NCI-H1436 treated with DMSO at 0.1 percent for 48 hours (cell line): ENCODE results near the gene SH2D3C.

Source experiments
- DNase-seq: peaks from one replicate; lab custom pipeline; 2025; lab: John Stamatoyannopoulos, UW

The SH2D3C gene

DNA sequence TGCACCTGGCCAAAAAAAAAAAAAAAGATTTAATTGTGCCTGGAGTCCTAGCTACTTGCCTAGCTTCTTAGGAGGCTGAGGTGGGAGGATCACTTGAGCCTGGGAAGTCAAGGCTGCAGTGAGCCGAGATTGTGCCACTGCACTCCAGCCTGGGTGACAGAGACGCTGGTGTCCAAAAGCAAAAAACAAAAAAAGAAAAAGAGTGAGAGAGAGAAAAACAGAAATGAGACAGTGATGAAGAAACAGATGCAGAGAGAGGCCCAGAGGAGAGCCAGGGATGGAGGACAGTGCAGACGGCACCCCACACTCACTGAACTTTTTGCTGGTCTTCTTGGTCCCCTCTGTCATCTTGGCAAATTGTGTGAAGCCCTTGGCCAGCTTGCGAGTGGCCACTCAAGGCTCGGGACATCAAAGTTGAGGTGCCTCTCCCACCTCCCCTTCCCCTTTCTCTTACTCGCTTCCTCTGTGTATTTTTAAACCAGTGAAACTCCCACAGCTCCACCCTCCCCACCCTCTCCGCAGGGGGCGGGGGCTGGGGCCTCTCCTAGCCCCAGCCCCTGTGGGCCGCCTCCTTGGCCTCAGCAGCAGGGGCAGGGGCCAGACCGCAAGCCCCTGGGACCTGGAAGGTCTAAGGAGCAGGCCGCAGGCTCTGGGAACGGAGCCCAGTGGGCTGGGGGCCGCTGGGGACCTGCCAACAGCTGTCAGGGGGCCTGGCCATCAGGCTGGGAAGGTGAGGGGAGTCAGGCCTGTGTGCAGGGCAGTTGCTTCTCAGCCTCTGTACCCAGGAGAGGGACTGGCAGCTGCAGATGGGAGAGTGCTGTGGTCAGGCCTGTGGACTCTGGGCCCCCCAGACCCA lies at the start of gene SH2D3C:
SH2D3C (minus strand) TSS at position 387 of the 856 bp plus-strand sequence; CDS start at position 348, 39 bp downstream.
- DNase-seq, result no peak

GRCh38 chr9:127826253-127826913 lies 47.9 kb upstream of the SH2D3C start:
- DNase-seq, result no peak

- DNase-seq, result no peak
Measured at GRCh38 chr9:127825319-127826051, 47.0 kb upstream of the SH2D3C start.

GRCh38 chr9:127822108-127822507 lies 43.6 kb upstream of the SH2D3C start:
- no peak for DNase-seq

DNA sequence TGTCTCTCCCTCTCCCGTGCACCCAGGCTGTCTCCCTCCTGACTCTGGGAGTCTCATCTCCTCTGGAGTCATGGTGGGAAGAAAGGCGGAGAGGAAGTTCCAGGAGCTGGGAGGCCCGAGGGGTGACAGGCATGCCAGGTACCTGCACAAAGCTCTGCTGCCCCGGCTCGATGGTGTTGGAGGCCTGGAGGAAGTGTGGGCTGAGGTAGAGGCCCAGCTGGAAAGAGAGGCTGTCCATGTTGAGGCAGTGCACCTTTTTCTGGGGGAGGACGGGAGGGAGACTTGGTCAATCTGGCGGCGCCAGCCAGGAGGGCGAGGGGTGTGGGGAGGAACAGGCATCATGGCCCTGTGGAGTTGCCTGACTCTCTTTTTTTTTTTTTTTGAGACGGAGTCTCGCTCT lies 40.1 kb upstream of the SH2D3C start:
- no peak for DNase-seq

DNA sequence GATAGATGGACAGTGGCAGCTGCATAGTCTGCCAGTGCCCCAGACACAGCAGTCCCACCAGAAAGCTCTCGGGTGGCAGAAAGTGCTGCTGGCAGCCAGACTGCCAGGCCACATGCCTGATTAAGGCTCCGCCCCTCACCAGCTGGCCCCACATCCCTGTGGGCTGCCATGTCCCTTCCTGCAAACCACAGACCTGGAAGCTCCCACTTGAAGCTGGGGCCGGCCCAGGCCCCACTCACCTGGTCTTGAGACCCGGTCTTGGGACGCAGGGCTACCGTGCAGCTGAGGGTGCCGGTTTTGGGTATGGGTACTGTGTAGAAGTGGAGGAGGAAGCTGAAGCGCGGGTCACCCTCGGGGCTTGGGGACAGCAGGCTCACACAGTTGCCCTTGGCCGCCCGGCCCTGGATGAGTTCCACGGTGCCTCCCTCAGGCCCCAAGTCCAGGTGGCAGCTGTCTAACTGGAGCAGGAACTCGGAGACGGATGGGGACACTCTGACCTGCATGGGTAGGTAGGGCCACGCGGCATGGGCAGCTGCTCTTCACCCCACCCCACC lies 39.5 kb upstream of the SH2D3C start:
- no peak for DNase-seq

DNA sequence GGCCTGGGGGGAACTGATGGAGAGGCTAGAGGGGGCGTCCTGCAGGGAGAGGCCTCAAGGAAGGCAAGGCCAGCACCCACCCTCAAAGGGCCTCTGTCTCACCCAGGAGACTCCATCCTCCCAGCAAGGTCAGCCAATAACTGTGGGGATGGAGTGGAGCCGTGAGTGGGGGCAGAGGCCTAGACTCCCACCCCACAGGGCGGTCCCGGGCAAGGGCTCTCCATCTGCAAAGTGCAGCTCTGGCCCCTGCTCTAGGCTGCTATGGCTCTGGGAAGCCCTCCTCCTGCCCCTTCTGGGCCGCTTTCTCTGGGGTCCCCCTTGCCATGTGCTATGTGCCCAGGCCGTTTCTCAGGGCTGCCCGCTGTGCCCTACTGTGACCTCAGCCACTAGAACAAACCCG lies 38.3 kb upstream of the SH2D3C start:
- no peak for DNase-seq

DNA sequence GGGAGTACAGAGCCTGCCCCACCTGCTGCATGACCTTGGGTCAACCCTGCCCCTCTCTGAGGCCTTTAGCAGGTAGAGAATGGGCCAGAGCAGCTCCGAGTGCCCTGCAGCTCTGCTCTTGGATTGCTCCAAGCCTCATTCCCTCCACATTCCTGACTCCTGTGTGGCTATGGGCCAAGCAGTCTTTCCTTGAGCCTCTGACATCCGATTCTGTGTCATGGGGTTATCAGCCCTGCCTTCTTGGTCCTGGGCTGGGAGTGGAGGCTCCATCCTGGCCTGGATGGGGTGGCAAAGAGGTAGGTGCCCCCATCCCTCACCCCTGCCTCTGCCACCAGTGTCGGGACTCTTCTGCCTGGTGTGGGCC lies 37.9 kb upstream of the SH2D3C start:
- no peak for DNase-seq

DNA sequence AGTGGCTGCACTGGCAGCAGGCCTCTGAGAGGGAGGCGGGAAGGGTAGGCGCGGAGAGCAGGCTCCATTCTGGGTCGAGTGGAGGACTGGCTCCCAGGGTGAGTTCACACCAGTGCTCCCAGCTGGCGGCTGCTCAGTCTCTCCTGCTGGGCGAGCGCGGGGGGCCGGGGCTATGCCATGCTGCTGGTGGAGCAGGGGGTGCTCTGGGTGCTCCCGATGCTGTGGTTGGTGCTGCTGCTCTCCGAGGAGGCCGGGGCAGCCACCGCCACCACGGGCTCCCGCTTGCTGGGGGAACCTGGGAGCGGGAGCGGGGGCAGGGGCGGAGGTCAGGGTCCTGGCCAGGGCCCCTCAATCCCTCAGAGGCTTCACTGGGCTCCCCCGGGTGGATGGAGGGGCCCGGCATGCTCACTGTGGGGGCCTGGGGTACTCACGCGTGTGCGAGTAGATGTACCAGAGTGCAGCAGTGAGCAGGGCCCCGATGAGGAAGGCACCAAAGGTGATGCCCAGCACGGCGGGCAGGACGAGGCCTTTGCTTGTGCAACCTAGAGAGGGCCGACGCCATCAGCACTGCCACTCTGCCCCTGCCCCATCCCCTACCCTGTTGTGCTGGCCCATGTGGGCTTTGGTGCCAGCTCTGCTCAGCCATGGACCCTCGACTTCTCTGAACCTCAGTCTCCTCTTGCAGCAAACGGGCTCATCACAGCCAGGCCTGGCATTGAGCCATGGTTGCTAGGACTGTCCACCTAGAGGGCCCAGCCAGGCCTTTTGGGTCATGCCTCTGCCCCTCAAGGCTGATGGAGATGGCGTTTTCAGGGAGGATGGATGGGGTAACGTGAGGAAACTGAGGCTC lies 37.3 kb upstream of the SH2D3C start:
- no peak for DNase-seq

GRCh38 chr9:127814619-127815511 lies 36.4 kb upstream of the SH2D3C start:
- DNase-seq, result no peak

GRCh38 chr9:127813686-127814226 lies 35.3 kb upstream of the SH2D3C start:
- DNase-seq, result no peak

GRCh38 chr9:127812936-127813675 lies 34.6 kb upstream of the SH2D3C start:
- DNase-seq, result no peak

GRCh38 chr9:127812011-127812410 lies 33.5 kb upstream of the SH2D3C start:
- DNase-seq, result no peak

DNA sequence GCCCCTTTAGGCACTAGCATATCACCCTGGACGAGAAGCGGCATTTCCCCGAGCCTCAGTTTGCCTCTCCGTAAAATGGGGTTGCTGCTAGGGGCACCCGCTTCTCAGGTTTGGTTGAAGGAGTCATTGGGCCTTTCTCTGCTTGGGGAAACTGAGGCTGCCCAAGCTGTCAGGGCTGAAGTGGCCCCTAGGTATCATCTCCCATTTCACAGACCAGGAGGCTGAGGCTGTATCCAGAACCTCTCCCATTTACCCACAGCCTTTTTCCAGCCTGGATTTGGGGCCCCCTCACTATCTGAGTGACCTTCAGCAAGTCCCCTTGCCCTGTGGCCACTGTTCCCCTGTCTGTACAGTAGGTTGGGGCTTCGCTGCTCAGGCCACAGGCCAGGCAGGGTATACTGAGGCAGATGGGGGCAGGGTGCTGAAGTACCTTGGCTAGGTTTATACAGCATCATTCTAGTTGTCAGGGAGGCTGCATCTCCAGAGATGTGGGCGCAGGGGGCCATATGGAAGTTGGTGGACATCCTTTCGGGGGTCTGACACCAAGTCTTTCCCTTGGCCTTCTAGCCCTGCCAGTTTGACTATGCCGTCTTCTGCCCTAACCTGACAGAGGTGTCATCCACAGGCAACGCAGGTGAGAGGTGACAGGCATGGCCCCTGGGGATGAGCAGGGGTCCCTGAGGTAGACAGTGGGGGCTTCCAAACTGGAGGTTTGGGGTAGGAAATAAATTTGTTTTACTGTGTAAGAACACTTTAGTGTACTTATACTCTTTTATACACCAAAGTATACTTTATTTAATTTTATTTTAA lies 32.1 kb upstream of the SH2D3C start:
- DNase-seq, result no peak

- DNase-seq, result no peak
Measured at GRCh38 chr9:127809540-127810377, 31.3 kb upstream of the SH2D3C start.

DNA sequence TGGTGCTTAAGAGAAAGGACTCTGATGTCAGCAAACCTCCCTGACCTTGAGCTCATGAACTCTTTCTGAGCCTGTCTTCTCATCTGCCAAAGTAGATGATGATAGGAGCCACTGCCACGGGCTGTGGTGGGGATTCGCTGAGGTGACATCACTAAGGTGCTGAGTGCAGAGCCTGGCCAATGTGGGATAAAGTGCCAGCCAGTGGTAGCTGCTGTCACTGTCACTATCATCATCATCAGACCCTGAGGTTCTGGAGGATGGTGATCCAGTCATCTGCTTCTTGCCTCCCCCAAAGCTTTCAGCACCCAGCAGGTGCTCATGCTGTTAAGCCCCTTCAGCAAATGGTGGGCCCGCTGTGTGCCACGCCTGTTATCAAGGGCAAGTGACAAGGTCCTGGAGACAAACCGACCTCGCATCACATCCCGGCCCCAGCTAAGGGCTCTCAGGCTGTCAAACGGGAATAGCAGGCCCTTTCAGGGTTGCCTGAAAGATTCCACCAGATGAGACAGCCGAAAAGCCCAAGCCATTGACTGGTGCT lies 30.6 kb upstream of the SH2D3C start:
- no peak for DNase-seq

DNA sequence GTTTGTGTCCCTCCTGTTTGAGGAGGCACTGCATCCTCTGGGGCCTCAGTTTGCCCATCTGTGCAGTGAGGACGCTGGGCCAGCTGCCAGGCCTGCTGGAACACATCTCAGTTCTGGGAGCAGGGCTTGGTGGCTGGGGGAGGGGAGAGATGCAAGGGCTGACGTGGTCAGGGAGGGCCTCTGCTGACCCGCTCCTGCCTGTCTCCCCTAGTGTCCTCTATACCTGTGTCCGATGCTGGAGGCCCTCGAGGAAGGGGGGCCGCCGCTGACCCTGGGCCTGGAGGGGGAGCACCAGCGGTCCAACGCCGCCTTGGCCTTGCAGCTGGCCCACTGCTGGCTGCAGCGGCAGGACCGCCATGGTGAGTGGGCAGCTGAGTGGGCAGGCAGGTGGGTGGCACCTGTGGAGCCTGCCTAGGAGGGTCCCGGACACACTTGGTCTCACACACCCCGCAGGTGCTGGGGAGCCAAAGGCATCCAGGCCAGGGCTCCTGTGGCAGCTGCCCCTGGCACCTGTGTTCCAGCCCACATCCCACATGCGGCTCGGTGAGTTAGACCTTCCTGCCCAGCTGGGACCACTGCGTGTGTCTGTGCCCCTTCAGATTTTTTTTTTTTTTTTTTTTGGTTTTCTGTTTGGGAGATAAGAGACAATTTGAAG lies 30.0 kb upstream of the SH2D3C start:
- no peak for DNase-seq
